ENCODE results near the gene RABEP1.

The RABEP1 gene

GRCh38 chr17:5272322-5272721, 9.8 kb upstream of the RABEP1 start:
- DNase-seq (ENCODE audit: low read depth) = no peak

DNA sequence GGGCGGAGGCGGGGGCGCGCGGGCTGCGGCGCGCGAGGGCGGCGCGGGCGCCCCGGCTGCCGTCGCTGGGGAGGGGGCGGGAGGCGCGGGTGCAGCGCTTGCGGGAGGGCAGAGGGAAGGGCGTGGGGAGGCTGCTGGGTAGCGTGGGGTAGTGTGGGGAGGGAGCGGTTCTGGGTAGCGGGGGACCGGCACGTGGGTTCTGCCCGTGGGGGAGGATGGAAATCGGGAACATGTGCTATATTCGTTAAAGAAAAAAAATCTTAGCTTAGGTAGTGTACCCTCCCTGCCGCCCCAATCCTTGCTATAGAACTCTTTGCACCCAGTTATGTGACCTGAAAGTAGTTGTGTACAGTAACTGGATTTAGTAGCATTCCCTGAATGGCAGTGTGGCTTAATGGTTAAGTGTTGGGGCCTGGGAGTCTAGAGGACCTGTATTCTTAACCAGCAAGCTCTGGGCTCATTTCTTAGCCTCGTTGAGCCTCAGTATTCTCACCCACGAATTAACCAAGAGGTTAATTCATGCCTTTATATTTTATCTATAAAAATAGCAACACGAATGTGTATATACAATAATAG, 646 bp downstream of the RABEP1 start:
- DNase-seq (ENCODE audit: low read depth) = peak; percentile 30

- no peak for DNase-seq (ENCODE audit: low read depth)
These were observed 1.7 kb downstream of the RABEP1 start for GRCh38 chr17:5283571-5284315.

DNA sequence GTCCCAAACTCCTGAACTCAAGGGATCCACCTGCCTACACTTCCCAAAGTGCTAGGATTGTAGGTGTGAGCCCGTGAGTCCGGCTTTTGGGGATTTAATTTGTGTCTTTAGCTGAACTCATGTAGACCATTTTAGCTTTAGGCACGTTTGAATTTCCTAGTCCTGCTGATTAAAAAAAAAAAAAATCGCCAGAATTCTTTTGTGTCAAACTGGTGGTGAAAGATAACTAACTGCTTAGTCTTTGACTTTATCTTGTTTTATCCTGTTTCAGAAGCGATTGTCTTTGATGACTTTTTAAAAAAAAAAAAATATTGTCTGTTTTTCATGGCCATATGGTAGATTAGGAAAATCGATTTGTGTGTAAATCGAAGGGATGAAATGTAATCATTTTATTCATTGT, 2.6 kb downstream of the RABEP1 start:
- DNase-seq (ENCODE audit: low read depth) = no peak

- no peak for DNase-seq (ENCODE audit: low read depth)
These were observed 4.8 kb downstream of the RABEP1 start for GRCh38 chr17:5286846-5287245.

- DNase-seq (ENCODE audit: low read depth) = no peak
These were observed 9.7 kb downstream of the RABEP1 start for GRCh38 chr17:5291683-5292350.

- no peak for DNase-seq (ENCODE audit: low read depth)
These were observed 15.2 kb downstream of the RABEP1 start for GRCh38 chr17:5297245-5297644.

DNA sequence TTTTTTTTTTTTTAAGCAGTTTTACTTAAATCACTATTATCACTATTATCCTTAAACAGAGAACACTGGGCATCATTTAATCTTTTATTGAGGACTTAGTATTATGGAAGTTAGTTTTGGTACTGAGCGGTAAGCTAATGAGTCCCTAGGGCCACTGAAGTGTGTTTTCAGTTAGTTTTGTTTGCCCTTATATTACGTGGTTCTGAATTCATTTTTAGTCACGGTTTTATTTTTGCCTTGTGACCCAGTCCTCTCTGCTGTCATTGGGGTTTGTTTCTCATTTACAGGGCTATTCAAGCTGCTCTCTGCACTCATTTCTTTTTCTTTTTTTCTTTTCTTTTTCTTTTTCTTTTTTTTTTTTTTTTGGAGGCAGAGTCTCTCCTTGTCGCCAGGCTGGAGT, 17.3 kb downstream of the RABEP1 start:
- no peak for DNase-seq (ENCODE audit: low read depth)

- no peak for DNase-seq (ENCODE audit: low read depth)
These were observed 22.6 kb downstream of the RABEP1 start for GRCh38 chr17:5304636-5305035.

- DNase-seq (ENCODE audit: low read depth) = no peak
These were observed 27.8 kb downstream of the RABEP1 start for GRCh38 chr17:5309851-5310250.

GRCh38 chr17:5325851-5326250, 43.8 kb downstream of the RABEP1 start:
- DNase-seq (ENCODE audit: low read depth) = no peak

DNA sequence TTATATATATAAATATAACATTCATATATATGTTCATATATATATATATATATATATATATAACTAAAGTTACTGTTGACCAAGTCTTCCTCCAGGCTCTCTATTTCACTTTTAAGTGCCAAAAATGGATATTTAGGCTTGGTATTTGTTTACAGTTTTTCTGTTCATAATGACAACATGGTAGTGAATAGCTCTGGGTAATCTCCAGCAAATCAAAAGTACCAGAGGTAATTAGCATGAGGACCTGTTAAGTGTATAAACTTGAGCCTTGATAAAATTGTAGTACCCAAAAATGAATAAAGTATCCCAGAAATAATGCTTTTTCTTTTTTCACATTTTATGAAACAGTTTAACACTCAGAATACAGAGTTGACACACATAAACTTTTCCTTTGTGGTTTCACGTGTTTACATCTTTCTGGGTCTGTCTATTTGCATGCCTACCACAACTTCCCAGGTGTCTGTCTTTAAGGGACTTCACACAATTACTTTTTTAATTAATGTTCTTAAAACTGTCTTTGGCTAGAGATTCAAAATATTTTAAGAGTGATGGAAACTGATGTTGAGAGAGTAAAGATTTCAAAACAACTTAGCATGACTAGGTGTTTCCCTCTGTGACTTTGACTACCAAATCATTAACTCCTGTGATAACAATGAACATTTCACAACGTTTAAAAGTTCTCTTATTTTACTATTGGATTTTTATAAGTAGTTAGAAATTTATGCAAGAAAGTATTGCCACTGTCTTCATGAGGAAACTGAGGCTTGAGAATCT, 47.9 kb downstream of the RABEP1 start:
- DNase-seq (ENCODE audit: low read depth) = no peak

GRCh38 chr17:5330981-5331380, 48.9 kb downstream of the RABEP1 start:
- DNase-seq (ENCODE audit: low read depth) = no peak

GRCh38 chr17:5331506-5331905, 49.4 kb downstream of the RABEP1 start:
- DNase-seq (ENCODE audit: low read depth) = no peak

GRCh38 chr17:5344914-5345313, 62.8 kb downstream of the RABEP1 start:
- no peak for DNase-seq (ENCODE audit: low read depth)

DNA sequence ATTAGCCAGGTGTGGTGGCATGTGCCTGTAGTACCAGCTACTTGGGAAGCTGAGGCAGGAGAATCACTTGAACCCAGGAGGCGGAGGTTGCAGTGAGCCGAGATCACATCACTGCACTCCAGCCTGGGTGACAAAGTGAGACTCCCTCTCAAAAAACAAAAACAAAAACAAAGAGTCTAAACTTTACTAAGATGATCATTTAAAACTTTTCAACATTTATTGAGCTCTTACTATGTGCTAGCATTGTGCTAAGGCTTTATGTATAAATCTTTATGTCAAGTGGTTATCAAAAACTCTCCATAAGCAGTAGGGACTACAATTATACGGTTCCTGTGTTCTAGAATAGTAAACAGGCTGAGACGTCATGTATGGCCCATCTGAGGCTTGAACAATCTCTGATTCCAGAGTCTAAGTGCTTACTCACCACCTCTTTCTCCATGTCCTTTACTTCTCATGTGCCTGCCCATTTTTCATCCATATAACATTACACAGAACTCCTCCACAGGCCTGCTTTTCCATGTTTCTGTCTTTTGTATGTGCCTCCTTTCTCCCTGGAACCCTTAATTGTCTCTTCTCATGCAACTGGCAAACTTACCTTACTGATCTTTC, 70.7 kb downstream of the RABEP1 start:
- DNase-seq (ENCODE audit: low read depth) = no peak

DNA sequence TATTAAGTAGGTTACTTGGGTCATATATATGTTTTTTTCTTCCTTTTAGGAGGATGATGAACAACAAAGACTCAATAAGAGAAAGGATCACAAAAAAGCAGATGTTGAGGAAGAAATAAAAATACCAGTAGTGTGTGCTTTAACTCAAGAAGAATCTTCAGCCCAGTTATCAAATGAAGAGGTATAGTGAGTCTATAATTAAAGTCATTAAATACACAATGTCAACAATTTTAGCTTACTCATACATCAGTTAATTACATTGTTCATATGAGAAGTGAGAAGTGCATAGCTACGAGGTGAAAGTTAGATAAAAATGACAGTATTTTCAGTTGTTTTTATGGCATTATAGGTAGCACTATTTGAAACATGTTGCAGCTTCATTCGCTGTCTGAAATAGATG, 72.2 kb downstream of the RABEP1 start:
- no peak for DNase-seq (ENCODE audit: low read depth)

GRCh38 chr17:5354886-5355415, 72.9 kb downstream of the RABEP1 start:
- DNase-seq (ENCODE audit: low read depth) = no peak

- no peak for DNase-seq (ENCODE audit: low read depth)
These were observed 73.5 kb downstream of the RABEP1 start for GRCh38 chr17:5355421-5356129.

GRCh38 chr17:5361426-5361825, 79.3 kb downstream of the RABEP1 start:
- DNase-seq (ENCODE audit: low read depth) = no peak

DNA sequence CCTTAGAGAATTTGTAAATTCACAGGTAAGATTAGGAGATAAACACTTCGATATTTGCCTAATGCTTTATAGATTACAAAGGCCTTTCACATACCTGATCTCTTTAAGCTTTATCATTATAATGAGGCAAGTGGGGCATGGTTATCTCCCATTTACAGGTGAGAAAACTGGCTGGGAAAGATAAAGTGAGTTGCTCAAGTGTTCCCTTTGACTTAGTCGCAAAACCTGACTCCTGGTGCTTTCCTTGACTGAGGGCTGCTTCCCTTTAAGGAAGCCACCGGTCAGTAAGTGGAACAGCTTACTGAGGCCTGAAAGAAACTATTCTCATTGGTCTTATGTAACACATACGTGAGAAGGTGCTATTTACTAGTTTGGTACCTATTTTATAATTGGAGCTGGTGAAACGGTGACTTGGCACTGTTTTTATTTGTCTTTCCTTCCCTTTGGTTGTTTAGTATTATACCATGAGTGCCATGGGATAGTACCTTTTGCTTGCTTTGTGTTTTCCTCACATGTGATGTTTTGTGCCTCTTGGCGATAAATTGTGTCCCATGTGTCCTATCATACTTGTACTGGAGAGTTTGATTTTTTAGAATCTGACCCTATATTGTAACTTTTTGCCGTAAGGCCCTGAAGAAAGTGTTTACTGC, 80.2 kb downstream of the RABEP1 start:
- no peak for DNase-seq (ENCODE audit: low read depth)

All from T-helper 22 cell (primary cell).